HG03378 (cell line): ENCODE data around the gene PRDM8.

Source experiments
- ATAC-seq: cut with Tn5 transposase; IDR thresholded peaks from one replicate; pipeline ENCODE4 v1.9.1; 2021; ENCODE audit warnings: mild to moderate bottlenecking, moderate library complexity; ENCODE audit not compliant: unreplicated experiment

Gene PRDM8

GRCh38 chr4:80183250-80184052, 13.9 kb upstream of the PRDM8 start:
- peak; percentile 15 for ATAC-seq

- peak; percentile 88 for ATAC-seq
These were observed 13.1 kb upstream of the PRDM8 start for GRCh38 chr4:80184053-80184824.

DNA sequence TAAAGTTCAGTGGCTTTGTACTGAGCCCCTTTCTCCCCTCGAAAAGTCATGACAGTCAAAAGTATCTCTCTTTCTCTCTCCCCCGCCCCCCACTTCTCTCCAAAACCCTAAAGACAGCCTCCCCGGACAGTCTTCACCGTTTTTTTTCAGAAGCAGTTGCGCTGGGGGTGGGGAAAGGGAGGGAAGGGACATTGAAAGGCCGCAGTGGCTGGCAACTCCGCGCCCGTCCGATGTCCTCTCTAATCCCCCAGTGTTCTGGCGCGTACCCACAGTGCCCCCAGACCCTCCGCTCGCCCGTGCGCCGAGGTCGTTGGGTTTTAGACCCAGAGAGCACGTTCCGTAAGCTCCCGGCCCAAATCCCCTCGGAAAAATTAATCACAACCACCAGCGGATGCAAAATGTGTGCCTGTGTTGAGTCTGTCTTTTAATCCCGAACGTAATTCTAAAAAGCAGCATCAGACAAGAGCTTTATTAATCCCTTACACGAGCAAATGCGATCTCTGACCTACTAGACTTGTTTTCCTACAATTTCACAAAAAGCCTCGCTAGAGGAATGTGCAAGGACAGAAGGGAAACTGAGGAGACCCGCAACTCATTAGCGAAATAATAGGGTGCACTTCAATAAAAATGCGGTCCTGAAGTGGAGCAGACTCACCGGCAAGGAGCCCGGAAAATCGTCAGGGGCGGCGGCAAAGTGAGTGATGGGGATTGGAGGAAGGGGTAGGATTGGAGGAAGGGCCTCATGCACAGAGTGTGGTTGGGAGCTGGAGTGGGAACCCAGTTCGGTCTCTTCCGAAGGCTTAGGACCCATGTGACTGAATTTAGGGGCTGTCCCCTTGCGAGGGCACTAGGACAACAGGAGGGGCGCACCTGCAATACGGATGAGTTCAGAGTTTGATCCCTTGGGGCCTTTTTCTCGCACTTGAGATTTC, 12.2 kb upstream of the PRDM8 start:
- ATAC-seq: no peak

GRCh38 chr4:80185787-80186548, 11.3 kb upstream of the PRDM8 start:
- no peak for ATAC-seq

GRCh38 chr4:80186676-80187075, 10.6 kb upstream of the PRDM8 start:
- ATAC-seq: no peak

GRCh38 chr4:80187677-80188076, 9.6 kb upstream of the PRDM8 start:
- ATAC-seq: no peak

- ATAC-seq: no peak
These were observed 8.9 kb upstream of the PRDM8 start for GRCh38 chr4:80188457-80188800.

GRCh38 chr4:80188801-80189458, 8.4 kb upstream of the PRDM8 start:
- no peak for ATAC-seq

- ATAC-seq: no peak
These were observed 7.7 kb upstream of the PRDM8 start for GRCh38 chr4:80189581-80189955.

DNA sequence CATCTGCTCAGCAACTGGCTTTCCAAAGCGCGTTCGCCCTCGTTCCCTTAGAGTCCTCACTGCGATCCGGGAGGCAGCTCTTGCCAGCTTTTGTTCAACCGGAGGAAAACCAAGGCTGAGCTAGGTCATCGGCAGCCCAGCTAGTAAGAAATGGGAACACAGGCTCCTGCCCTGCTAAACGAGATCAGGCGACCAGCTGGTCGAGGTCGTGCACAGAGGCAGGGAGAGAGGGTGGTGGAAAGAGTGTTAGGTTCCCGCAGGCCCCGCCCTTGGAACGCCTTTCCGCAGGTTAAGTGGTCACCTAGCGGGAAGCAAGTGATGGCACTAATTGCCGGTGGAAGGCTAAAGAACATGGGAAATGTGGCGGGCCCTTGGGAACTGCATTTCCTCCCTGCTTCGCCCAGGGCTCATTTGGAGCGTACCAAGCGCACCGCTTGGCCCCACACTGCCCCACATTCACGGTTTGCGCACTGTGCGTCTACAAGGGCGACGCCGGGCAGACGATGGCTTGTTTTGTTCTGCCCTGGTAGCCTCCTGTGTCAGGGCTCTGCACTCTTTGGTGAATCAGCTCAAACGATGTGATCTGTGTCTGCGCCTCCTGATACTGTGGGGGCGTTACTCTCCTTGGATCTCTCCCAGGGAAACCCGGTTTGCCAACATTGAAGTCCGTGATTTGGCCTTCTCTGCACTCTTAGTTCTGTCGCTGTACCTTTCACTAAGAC, 7.2 kb upstream of the PRDM8 start:
- ATAC-seq: no peak

DNA sequence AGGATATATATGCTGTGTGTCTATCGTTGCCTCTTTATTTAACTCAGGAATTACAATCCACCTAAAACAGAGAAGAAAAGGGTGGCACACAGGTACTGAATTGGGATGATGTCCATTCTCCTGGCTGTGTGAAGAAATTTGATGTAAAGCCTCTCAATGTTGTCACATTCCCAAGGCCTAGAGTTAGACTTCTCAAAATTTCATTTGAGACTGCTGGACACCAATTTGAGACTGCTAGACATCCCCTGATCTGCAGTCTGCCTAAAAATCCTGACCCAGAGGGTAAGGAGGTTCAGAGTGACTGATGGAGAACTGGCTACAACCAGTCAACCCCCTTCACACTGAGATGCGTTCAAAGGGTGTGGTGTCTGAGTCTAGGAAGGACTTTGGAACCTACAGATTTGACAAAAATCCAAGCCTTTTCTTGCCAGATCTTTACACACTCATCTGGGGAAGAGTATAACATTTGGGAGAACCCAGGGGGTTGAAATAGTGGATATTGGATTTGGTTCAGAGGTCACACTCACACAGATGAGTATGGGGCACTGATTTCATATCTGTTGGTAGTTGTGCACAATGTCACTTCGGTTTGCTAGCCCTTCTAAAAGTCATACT, 4.9 kb upstream of the PRDM8 start:
- no peak for ATAC-seq

- ATAC-seq: no peak
These were observed 4.4 kb upstream of the PRDM8 start for GRCh38 chr4:80192937-80193336.

DNA sequence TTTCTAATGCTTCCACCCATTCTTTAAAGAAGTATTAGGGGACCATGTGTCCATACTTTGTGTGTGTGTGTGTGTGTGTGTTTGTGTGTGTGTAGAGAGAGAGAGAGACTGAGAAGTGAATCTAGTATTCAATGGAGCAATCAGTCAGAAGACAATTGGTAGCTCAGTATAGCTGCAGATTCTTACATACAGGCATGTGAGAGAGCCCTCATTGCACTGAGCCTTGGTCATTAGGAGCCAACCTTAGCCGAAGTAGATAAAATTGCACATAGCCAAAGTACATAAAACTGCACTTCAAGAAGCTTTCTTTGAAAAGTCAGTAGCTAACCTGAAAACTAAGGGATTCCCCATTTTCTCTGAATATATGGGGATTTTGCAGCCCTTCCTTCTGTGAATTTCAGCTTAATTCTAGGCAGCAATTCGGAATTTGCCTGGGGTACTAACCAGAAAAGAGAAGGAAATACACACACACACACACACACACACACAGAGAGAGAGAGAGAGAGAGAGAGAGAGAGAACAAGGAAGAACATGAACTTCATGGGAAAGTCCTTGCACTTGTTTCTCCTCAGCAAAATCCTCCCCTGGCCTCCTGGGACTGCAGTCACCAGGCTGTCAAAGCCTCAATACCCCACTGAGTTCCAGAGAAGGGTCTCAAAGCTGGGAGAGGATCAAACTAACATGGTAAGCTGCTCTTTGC, 1.7 kb upstream of the PRDM8 start:
- ATAC-seq: no peak

DNA sequence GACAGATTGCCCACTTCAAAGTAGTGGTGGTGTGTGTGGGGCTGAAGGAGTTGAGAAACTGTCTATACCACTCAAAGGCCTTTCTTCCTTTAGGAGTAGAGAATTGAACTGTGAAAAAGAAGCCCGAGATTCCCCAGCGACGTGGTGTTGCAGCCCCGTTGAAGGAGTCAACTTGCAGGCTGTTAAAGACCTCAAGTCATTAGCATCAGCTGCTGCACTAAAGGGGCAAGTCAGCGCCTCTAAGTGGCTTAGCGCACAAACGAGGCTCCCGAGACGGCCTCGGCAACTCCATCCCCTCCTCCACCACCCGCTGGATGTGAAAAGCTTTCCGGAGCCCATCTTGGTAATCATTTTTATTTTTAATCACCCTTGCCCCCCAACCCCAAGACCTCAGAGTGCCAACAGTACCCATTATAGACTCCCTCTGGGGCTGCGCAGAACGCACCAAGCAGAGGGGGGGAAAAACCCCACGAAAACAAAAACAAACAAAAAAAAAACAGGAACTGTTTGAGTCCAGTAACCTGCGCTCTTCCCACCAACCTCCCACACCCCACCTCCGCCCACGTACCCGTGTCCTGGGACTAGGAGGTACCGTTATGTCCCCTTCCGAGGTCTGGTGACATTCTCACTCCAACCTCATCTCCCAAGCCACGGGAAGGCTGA, 913 bp upstream of the PRDM8 start:
- no peak for ATAC-seq

DNA sequence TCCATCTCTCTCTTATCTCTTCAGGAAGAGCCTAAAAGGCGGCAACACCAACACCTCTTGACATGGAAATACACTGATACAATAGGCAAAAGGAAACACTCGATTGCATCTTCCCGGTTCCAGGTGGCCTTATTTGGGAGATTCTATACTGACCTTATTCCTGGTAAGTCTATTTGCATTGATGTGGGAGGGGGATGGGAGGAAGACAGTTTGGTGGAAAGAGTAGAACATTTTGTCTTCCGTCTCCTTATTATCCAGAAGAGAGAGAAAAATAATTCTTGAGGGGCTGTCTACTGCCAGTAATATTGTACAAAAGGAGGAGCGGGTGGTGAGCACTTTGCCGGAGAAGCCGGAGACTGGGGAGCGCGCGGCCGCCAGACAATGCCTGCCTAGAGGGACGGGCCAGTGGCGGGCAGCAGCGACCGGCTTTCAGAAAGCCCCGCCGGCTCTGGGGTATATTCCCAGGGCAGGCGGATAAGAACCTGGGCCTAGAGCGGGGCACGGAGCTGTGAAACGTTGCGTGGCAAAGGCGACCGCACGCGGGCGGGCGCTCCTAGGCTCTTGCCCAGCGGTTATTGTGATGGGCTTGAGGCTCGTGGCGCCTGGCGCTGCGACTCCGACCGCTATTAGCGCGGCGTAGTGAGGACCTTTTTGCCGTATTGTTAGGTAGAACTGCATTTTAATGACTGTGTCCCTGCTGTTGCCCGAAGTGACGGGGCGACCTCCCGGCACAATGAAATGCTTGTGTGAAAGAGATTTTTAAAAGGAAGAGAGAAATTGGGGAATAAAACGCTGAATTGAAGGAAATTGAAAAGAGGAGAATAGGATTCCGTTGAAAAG, 518 bp downstream of the PRDM8 start:
- ATAC-seq: no peak

DNA sequence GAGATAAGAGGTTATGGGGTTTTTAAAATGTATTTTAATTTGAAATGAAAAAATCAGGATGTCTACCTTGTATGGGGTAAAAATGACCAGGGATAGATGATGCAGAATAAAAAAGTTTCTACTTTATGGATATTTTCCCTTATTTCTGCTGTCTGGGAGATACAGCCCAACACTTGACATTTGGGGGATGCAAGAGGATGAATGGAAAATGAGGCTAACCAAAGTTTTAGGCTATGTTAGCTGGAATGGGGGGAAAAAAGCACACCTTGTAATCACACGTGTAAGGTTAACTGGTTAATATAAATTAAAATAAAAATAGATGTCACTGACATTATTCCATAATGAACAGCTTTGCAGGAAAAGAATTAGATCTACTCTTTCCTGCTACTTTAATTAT, 1.1 kb downstream of the PRDM8 start:
- ATAC-seq: no peak

- no peak for ATAC-seq
These were observed 1.8 kb downstream of the PRDM8 start for GRCh38 chr4:80199004-80199560.
